GM12878 (cell line): ENCODE results near the gene TNFRSF1B. TPM values are rescaled to one million over a fixed set of nuclear protein-coding genes. Genes with fewer than 3 reads are reported as not detected.
A peak's percentile ranks its signal among the peaks of the same experiment; 100 is the strongest.

Source experiments
- ASH2L ChIP-seq: fragments of 300-600, 200-600 bp; sonication (generic); IDR thresholded peaks from 2 replicates; pipeline ENCODE4 v1.6.1; 2017; ENCODE audit warnings: low read depth, mild to moderate bottlenecking, borderline replicate concordance
- BRCA1 ChIP-seq: IDR thresholded peaks from 2 replicates; pipeline ENCODE4 v1.6.1; 2011; ENCODE audit warnings: low read depth, low read length, improper control_type of control experiment
- CBX5 ChIP-seq: sonication (generic); IDR thresholded peaks from 2 replicates; pipeline ENCODE4 v1.6.1; 2016; ENCODE audit warnings: low read depth, moderate library complexity, mild to moderate bottlenecking, inconsistent platforms
- CHD1 ChIP-seq: IDR thresholded peaks from 2 replicates; pipeline ENCODE4 v1.6.1; 2012; ENCODE audit warnings: low read depth, low read length, improper control_type of control experiment
- CREM ChIP-seq: IDR thresholded peaks from 2 replicates; pipeline ENCODE4 v1.6.1; 2014; ENCODE audit warnings: antibody characterized with exemption, low read depth
- EED ChIP-seq: sonication (generic); IDR thresholded peaks from 2 replicates; pipeline ENCODE4 v1.6.1; 2016; ENCODE audit warnings: antibody characterized with exemption, low read depth
- EZH2 ChIP-seq: IDR thresholded peaks from 2 replicates; pipeline ENCODE4 v1.6.1; 2012; ENCODE audit warnings: low read depth, mild to moderate bottlenecking, control low read depth, inconsistent platforms, low read length, borderline replicate concordance; ENCODE audit not compliant: control insufficient read depth
- GABPA ChIP-seq: IDR thresholded peaks from 2 replicates; pipeline ENCODE4 v1.6.1; 2014; ENCODE audit warnings: antibody characterized with exemption, low read depth, mild to moderate bottlenecking, inconsistent platforms
- GATAD2B ChIP-seq: fragments of 450-650 bp; conservative IDR thresholded peaks from 2 replicates; pipeline ENCODE4 v1.6.1; 2017; ENCODE audit warnings: low read depth, mild to moderate bottlenecking, moderate library complexity
- IRF4 ChIP-seq: IDR thresholded peaks from 2 replicates; pipeline ENCODE4 v1.6.1; 2011; ENCODE audit warnings: low read depth, low read length
- KLF5 ChIP-seq: fragments of 450-650 bp; IDR thresholded peaks from 2 replicates; pipeline ENCODE4 v1.6.1; 2014; ENCODE audit warnings: mild to moderate bottlenecking; ENCODE audit not compliant: partially characterized antibody
- LARP7 ChIP-seq: fragments of 450-650 bp; IDR thresholded peaks from 2 replicates; pipeline ENCODE4 v1.6.1; 2017; ENCODE audit warnings: mild to moderate bottlenecking
- MTA3 ChIP-seq: IDR thresholded peaks from 2 replicates; pipeline ENCODE4 v1.6.1; 2012; ENCODE audit warnings: low read length, inconsistent platforms, borderline replicate concordance
- MYC ChIP-seq: IDR thresholded peaks from 2 replicates; pipeline ENCODE4 v1.6.1; 2011; ENCODE audit warnings: mild to moderate bottlenecking, low read length, moderate library complexity, inconsistent platforms; ENCODE audit not compliant: insufficient read depth, insufficient replicate concordance, insufficient read length, severe bottlenecking
- NFYB ChIP-seq: IDR thresholded peaks from 2 replicates; pipeline ENCODE4 v1.6.1; 2011; ENCODE audit warnings: low read depth, mild to moderate bottlenecking, low read length, improper control_type of control experiment, moderate library complexity; ENCODE audit not compliant: insufficient read depth
- NR2C1 ChIP-seq: fragments of 450-650 bp; IDR thresholded peaks from 2 replicates; pipeline ENCODE4 v1.6.1; 2017; ENCODE audit warnings: antibody characterized with exemption, mild to moderate bottlenecking, moderate library complexity
- POLR2A ChIP-seq: IDR thresholded peaks from 2 replicates; pipeline ENCODE4 v1.6.1; 2011; ENCODE audit warnings: low read depth, mild to moderate bottlenecking, low read length
- RELA ChIP-seq: fragments of 450-650 bp; IDR thresholded peaks from 2 replicates; pipeline ENCODE4 v1.8.0; 2014; ENCODE audit warnings: borderline replicate concordance; ENCODE audit not compliant: partially characterized antibody
- RFX5 ChIP-seq: IDR thresholded peaks from 2 replicates; pipeline ENCODE4 v1.6.1; 2011; ENCODE audit warnings: low read depth, low read length, improper control_type of control experiment
- RUNX3 ChIP-seq: IDR thresholded peaks from 2 replicates; pipeline ENCODE4 v1.6.1; 2012; ENCODE audit warnings: low read length, inconsistent platforms
- SIX5 ChIP-seq: IDR thresholded peaks from 2 replicates; pipeline ENCODE4 v1.6.1; 2011; ENCODE audit warnings: mild to moderate bottlenecking, low read depth, low read length, moderate library complexity; ENCODE audit not compliant: severe bottlenecking
- SMC3 ChIP-seq: IDR thresholded peaks from 2 replicates; pipeline ENCODE4 v1.6.1; 2011; ENCODE audit warnings: low read length, improper control_type of control experiment, borderline replicate concordance
- WRNIP1 ChIP-seq: IDR thresholded peaks from 2 replicates; pipeline ENCODE4 v1.6.1; 2011; ENCODE audit warnings: low read depth, low read length, improper control_type of control experiment, borderline replicate concordance
- ZBED1 ChIP-seq: IDR thresholded peaks from 2 replicates; pipeline ENCODE4 v1.6.1; 2016; ENCODE audit warnings: borderline replicate concordance
- ZNF217 ChIP-seq: fragments of 450-650 bp; IDR thresholded peaks from 2 replicates; pipeline ENCODE4 v1.6.1; 2017; ENCODE audit warnings: antibody characterized with exemption, mild to moderate bottlenecking
- ZNF274 ChIP-seq: IDR thresholded peaks from one replicate; pipeline ENCODE4 v1.8.0; 2011; ENCODE audit not compliant: insufficient read length, insufficient read depth
- polyA plus RNA-seq, 11 experiments: library from polyadenylated mRNA; depleted of rRNA in 4 of 11; unstranded in 6 of 11; stranded (reverse) in 5 of 11; fragments of >200 nt; fragmentation: Nextera tagmentation in 4 of 11; fragmentation: Illumina TruSeq in 1 of 11; extraction: Ambion mirVana in 4 of 11; extraction: Trizol in 1 of 11; gene quantifications; 1 replicate in 1 of 11; 2 replicates in 10 of 11; pipeline versions ENCODE4 v1.2.1 to v1.2.3, GENCODE V29; 2011 to 2016; ENCODE audit warnings: inconsistent platforms in 2 of 11, missing spikeins in 2 of 11, low read depth in 1 of 11
- total RNA-seq, 4 experiments: library from RNA; depleted of rRNA in 3 of 4; stranded (reverse); fragments of >200 nt in 3 of 4; fragmentation: Illumina TruSeq in 1 of 4; extraction: Trizol in 1 of 4; gene quantifications; 2 replicates each; pipeline versions ENCODE4 v1.2.1 to v1.2.3, GENCODE V29; 2013 to 2021
- TF ChIP-seq, protein P1 (sequence below): IDR thresholded peaks from 2 replicates; pipeline ENCODE4 v1.6.1; 2011; ENCODE audit warnings: borderline replicate concordance, low read depth, mild to moderate bottlenecking, moderate library complexity, low read length; ENCODE audit not compliant: insufficient read depth, poor library complexity, severe bottlenecking
- TF ChIP-seq, protein P2 (sequence below): fragments of 450-650 bp; IDR thresholded peaks from 2 replicates; pipeline ENCODE4 v1.6.1; 2017; ENCODE audit warnings: borderline replicate concordance
- TF ChIP-seq, protein P3 (sequence below): fragments of 450-650 bp; IDR thresholded peaks from 2 replicates; pipeline ENCODE4 v1.6.1; 2017; ENCODE audit warnings: mild to moderate bottlenecking, low read depth, inconsistent platforms; ENCODE audit not compliant: poor library complexity, severe bottlenecking

TNFRSF1B gene
- total and polyA plus RNA-seq, 10 of the 15 experiments (the other 5 are each of a cell fraction or from before 2014, with no cell fraction given) = 10.1 to 87.2 (median 37.3) TPM

DNA sequence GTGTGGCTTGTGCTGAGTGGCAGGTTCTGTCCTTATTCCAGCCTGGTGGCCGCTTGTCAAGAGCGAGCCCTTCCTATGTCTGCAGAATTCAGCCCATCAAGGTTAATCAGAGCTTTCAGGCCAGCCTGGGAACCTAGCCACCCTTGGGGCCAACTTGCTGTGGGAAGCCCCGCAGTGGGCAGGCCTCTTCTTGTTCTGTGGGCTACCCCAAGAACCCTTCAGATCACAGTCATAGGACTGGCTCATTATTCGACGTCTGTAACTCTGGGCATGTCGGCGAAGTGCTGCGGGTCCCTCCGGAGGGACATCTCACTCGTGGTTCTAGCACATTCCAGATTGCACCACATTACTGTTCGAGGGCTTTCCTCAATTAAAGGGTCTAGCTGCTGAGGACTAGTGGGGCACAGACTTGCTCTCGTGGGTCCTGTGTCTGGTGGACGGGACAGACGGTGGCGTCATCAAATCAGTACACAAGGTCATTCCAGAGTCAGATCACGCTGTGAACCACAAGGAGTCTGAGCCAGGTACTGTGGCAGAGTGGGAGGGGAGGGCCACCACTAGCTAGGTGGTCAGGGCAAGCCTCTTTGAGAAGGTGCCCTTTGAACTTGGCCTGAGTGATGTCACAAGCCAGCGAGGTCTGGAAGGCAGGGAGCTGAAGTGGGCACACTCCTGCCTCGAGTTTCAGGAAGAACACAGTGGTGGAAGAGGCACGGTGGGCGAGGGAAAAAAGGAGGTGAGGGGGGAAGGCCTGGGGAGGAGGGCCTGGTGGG is 20.3 kb upstream of the TNFRSF1B start (continued):
- no peak for TF ChIP-seq EED
- TF ChIP-seq RUNX3 = peak; percentile 27; the same call in 1 of the 2 replicates
- TF ChIP-seq NR2C1 = peak; percentile 68
- TF ChIP-seq EZH2 = no peak
- TF ChIP-seq MTA3 = peak; percentile 88; the same call in 1 of the 2 replicates
- no peak for TF ChIP-seq BRCA1
- no peak for TF ChIP-seq ZNF274
- no peak for TF ChIP-seq SIX5
- TF ChIP-seq RELA = no peak
- TF ChIP-seq, protein P1, sequence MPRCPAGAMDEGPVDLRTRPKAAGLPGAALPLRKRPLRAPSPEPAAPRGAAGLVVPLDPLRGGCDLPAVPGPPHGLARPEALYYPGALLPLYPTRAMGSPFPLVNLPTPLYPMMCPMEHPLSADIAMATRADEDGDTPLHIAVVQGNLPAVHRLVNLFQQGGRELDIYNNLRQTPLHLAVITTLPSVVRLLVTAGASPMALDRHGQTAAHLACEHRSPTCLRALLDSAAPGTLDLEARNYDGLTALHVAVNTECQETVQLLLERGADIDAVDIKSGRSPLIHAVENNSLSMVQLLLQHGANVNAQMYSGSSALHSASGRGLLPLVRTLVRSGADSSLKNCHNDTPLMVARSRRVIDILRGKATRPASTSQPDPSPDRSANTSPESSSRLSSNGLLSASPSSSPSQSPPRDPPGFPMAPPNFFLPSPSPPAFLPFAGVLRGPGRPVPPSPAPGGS = peak; percentile 33
- TF ChIP-seq LARP7 = no peak
- TF ChIP-seq WRNIP1 = no peak
- no peak for TF ChIP-seq ZNF217
- no peak for TF ChIP-seq GABPA
- no peak for TF ChIP-seq MYC
- peak; percentile 76 for TF ChIP-seq POLR2A
- no peak for TF ChIP-seq NFYB
- TF ChIP-seq, protein P2, sequence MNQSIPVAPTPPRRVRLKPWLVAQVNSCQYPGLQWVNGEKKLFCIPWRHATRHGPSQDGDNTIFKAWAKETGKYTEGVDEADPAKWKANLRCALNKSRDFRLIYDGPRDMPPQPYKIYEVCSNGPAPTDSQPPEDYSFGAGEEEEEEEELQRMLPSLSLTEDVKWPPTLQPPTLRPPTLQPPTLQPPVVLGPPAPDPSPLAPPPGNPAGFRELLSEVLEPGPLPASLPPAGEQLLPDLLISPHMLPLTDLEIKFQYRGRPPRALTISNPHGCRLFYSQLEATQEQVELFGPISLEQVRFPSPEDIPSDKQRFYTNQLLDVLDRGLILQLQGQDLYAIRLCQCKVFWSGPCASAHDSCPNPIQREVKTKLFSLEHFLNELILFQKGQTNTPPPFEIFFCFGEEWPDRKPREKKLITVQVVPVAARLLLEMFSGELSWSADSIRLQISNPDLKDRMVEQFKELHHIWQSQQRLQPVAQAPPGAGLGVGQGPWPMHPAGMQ = no peak
- TF ChIP-seq CBX5 = no peak
- TF ChIP-seq SMC3 = 0 out of 2 replicates have a peak, but pooled peaks have one; percentile 11
- TF ChIP-seq ASH2L = no peak
- TF ChIP-seq CREM = no peak
- TF ChIP-seq RFX5 = no peak
- no peak for TF ChIP-seq KLF5
- TF ChIP-seq, protein P3, sequence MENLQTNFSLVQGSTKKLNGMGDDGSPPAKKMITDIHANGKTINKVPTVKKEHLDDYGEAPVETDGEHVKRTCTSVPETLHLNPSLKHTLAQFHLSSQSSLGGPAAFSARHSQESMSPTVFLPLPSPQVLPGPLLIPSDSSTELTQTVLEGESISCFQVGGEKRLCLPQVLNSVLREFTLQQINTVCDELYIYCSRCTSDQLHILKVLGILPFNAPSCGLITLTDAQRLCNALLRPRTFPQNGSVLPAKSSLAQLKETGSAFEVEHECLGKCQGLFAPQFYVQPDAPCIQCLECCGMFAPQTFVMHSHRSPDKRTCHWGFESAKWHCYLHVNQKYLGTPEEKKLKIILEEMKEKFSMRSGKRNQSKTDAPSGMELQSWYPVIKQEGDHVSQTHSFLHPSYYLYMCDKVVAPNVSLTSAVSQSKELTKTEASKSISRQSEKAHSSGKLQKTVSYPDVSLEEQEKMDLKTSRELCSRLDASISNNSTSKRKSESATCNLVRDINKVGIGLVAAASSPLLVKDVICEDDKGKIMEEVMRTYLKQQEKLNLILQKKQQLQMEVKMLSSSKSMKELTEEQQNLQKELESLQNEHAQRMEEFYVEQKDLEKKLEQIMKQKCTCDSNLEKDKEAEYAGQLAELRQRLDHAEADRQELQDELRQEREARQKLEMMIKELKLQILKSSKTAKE = peak; percentile 42
- TF ChIP-seq ZBED1 = no peak; the same call in 1 of the 2 replicates
- no peak for TF ChIP-seq IRF4
- TF ChIP-seq GATAD2B = no peak
- no peak for TF ChIP-seq CHD1
